Thyroid gland (tissue), 4 donors: ENCODE results near the gene SPINT4. TPM values are rescaled to one million over a fixed set of nuclear protein-coding genes. Genes with fewer than 3 reads are reported as not detected.
"Not testable (repeated sequence)": the region's sequence is repeated elsewhere in the genome, so short reads cannot be mapped to it uniquely, and the experiment has no call there.

Experiments used
- DNase-seq, 2 donors: peaks; one replicate each; pipeline ENCODE4 v3.0.0-alpha.2; 2019
- H3K27ac ChIP-seq, 3 donors: fragments of 200-600 bp; sonication (generic); 1 replicate in 2 of 3; 2 replicates in 1 of 3; pipeline ENCODE4 v1.5.1; 2016 to 2019; ENCODE audit warnings: mild to moderate bottlenecking in 1 of 3, moderate library complexity in 1 of 3
- H3K27me3 ChIP-seq: fragments of 200-600 bp; sonication (generic); one replicate; pipeline ENCODE4 v1.5.1; 2019
- H3K36me3 ChIP-seq, 2 donors: fragments of 200-600 bp; sonication (generic); one replicate each; pipeline ENCODE4 v1.5.1; 2016 to 2019
- H3K4me1 ChIP-seq, 2 donors: fragments of 200-600 bp; sonication (generic); one replicate each; pipeline ENCODE4 v1.5.1; 2017 to 2019
- H3K4me3 ChIP-seq, 3 donors: fragments of 200-600 bp; sonication (generic); replicated peaks in 1 of 3; 1 replicate in 2 of 3; 2 replicates in 1 of 3; pipeline ENCODE4 v1.5.1; 2016; ENCODE audit warnings: mild to moderate bottlenecking in 1 of 3
- H3K9me3 ChIP-seq: fragments of 200-600 bp; sonication (generic); one replicate; pipeline ENCODE4 v1.5.1; 2017
- POLR2A ChIP-seq, 2 donors: fragments of 450-650 bp; IDR thresholded peaks; one replicate each; pipeline ENCODE4 v1.6.1; 2017; ENCODE audit warnings: antibody characterized with exemption in 2 of 2, mild to moderate bottlenecking in 2 of 2, moderate library complexity in 1 of 2
- WGBS, 2 donors: methylation state at CpG; one replicate each; pipeline ENCODE4 v1.1.5; 2017; 5-methylcytosine and 5-hydroxymethylcytosine counted together
- intact Hi-C: fragments of 100-400 bp; cut with DNase I; formaldehyde crosslinking; loops from one replicate; pipeline ENCODE4 v1.15.1; 2023
- total RNA-seq, 4 donors: library from RNA; depleted of rRNA; stranded (reverse); fragments of >200 nt; gene quantifications; one replicate each; pipeline ENCODE4 v1.2.3, GENCODE V29; 2016
- TF ChIP-seq, protein P1 (sequence below), 6 experiments: fragments of 200-600 bp in 3 of 6; fragments of 450-650 bp in 3 of 6; sonication (generic) in 3 of 6; IDR thresholded peaks; one replicate each; pipeline ENCODE4 v1.5.1; 2016 to 2019; ENCODE audit warnings: antibody characterized with exemption in 6 of 6, mild to moderate bottlenecking in 2 of 6, inconsistent platforms in 1 of 6, moderate library complexity in 1 of 6

SPINT4 gene
- total RNA-seq, 4 donors from 2014 or later = not detected

DNA sequence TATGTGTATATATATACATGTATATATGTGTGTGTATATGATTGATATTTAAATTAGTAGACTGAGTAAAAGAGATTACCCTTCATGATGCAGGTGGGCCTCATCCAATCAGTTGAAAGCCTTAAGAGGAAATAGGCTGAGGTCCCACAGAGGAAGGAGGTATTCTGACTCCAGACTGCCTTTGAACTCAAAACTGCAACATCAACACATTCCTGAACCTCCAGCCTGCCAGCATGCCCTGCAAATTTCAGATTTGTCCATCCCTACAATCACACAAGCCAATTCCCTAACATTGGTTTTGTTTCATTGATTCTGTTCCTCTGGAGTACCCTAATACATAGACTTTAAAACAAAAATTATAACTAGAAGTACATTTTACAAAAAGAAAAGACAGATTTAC lies 22.9 kb downstream of the SPINT4 start:
- Histone ChIP-seq H3K9me3 (no peaks in the 10 kb centered on the region), H3K36me3 (no peaks in the 10 kb centered on the region), H3K27me3 (no peaks in the 10 kb centered on the region), H3K4me3 (no peak overlapping the region), H3K27ac (no peak overlapping the region), H3K4me1 (no peaks in the 10 kb centered on the region)
- DNase-seq = no peak
- TF ChIP-seq POLR2A (IDR thresholded peaks at IDR 0.05) = no peak
- TF ChIP-seq, protein P1, sequence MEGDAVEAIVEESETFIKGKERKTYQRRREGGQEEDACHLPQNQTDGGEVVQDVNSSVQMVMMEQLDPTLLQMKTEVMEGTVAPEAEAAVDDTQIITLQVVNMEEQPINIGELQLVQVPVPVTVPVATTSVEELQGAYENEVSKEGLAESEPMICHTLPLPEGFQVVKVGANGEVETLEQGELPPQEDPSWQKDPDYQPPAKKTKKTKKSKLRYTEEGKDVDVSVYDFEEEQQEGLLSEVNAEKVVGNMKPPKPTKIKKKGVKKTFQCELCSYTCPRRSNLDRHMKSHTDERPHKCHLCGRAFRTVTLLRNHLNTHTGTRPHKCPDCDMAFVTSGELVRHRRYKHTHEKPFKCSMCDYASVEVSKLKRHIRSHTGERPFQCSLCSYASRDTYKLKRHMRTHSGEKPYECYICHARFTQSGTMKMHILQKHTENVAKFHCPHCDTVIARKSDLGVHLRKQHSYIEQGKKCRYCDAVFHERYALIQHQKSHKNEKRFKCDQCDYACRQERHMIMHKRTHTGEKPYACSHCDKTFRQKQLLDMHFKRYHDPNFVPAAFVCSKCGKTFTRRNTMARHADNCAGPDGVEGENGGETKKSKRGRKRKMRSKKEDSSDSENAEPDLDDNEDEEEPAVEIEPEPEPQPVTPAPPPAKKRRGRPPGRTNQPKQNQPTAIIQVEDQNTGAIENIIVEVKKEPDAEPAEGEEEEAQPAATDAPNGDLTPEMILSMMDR (IDR thresholded peaks at IDR 0.05) = no peak
- intact Hi-C loops = no loop called here

DNA sequence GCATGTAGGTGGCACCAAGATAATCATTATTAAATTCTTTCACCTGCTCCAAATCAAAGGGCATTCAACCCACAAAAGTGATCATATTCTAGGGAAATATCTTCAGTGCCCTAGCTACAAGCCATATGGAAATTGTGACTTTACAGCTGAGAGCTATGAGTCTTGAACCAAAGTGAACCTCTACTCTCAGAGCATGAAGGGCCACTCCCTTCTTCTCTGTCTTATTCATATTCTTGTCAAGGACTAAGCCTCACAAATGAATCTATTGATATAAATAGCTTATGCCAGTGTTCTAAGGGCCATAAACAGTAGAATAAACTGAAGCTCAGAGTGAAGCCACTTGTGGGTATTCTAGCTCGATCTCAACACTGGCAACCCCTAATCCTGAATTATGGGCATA lies 29.6 kb downstream of the SPINT4 start:
- no peaks in the 10 kb centered on the region for H3K4me1 ChIP-seq
- WGBS, 2 donors = 84 to 97% methylated on average over 1 of the region's 1 CpG
- intact Hi-C loops = no loop called here

GRCh38 chr20:45752746-45753145 lies 30.6 kb downstream of the SPINT4 start:
- H3K4me3 ChIP-seq = no peak overlapping the region
- H3K4me1 ChIP-seq = no peaks in the 10 kb centered on the region
- intact Hi-C loops = no loop called here
- H3K27ac ChIP-seq = no peak overlapping the region
- no peaks in the 10 kb centered on the region for H3K27me3 ChIP-seq
- no peak for DNase-seq
- no peaks in the 10 kb centered on the region for H3K36me3 ChIP-seq
- WGBS, 2 donors = 83 to 89% methylated on average over 3 of the region's 3 CpGs
- H3K9me3 ChIP-seq = no peaks in the 10 kb centered on the region
- TF ChIP-seq POLR2A (IDR thresholded peaks at IDR 0.05) = no peak
- TF ChIP-seq, protein P1 (IDR thresholded peaks at IDR 0.05) = no peak

More for the DNA sequence above, 29.6 kb downstream of the SPINT4 start:
- no peaks in the 10 kb centered on the region for H3K27me3 ChIP-seq
- TF ChIP-seq POLR2A (IDR thresholded peaks at IDR 0.05) = no peak
- TF ChIP-seq, protein P1 (IDR thresholded peaks at IDR 0.05) = no peak
- H3K4me3 ChIP-seq = no peak overlapping the region
- H3K36me3 ChIP-seq = no peaks in the 10 kb centered on the region
- no peaks in the 10 kb centered on the region for H3K9me3 ChIP-seq
- DNase-seq = no peak
- H3K27ac ChIP-seq = no peak overlapping the region

DNA sequence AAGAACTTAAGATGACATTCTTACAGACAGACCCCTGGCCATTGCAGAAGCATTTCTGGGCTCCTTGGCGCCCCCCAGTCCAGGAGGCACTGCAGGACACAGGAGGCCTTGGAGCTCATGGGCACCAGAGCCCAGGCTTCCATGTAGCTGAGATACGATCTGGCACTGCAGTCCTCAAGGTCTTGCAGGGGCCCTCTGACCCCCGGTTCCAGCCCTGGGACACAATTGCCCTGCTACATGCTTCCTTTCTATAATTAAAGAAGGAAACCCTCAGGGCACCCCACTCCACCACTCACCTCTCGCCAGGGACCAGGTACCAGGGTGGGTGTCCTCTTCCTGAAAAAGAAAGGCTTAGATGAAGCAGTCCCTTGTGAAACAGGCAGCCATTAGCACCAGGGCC lies 35.9 kb downstream of the SPINT4 start:
- no peak overlapping the region for H3K4me3 ChIP-seq
- no peaks in the 10 kb centered on the region for H3K36me3 ChIP-seq
- TF ChIP-seq POLR2A (IDR thresholded peaks at IDR 0.05) = no peak
- TF ChIP-seq, protein P1 (IDR thresholded peaks at IDR 0.05) = no peak
- WGBS, 2 donors = 90 to 94% methylated on average over 4 of the region's 4 CpGs
- H3K4me1 ChIP-seq = no peaks in the 10 kb centered on the region
- intact Hi-C loops = no loop called here
- H3K27me3 ChIP-seq = no peaks in the 10 kb centered on the region
- DNase-seq = no peak
- H3K27ac ChIP-seq = no peak overlapping the region
- H3K9me3 ChIP-seq = no peaks in the 10 kb centered on the region

DNA sequence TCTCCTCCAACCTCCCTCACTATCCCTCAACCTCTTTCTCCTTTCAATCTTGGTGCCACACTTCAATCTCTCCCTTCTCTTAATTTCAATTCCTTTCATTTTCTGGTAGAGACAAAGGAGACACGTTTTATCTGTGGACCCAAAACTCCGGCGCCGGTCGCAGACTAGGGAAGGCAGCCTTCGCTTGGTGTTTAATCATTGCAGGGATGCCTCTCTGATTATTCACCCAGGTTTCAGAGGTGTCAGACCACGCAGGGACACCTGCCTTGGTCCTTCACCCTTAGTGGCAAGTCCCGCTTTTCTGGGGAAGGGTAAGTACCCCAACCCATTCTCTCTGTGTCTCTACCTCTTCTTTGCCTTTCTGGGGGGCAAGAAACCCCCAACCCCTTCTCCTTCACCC lies 37.8 kb downstream of the SPINT4 start:
- not testable (repeated sequence) for H3K4me3 ChIP-seq, DNase-seq, H3K9me3 ChIP-seq, H3K4me1 ChIP-seq, H3K36me3 ChIP-seq, H3K27ac ChIP-seq, H3K27me3 ChIP-seq
- intact Hi-C loops = loop anchor here (10.0 kb wide), 1 partner anchor 295 kb away; the partner anchor contains the start of gene WFDC2
- 70 to 72% methylated on average over 8 of the region's 8 CpGs for WGBS, 2 donors

DNA sequence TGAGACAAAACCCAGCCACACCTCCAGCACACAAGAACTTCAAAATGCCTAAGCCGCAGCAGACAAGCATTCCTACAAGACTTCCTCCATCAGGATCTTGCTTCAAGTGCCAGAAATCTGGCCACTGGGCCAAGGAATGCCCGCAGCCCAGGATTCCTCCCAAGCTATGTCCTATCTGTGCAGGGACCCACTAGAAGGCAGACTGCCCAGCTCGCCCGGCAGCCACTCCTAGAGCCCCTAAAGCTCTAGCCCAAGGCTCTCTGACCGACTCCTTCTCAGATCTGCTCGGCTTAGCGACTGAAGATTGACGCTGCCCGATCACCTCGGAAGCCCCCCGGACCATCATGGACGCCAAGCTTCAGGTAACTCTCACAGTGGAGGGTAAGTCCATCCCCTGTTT lies 39.8 kb downstream of the SPINT4 start:
- H3K27me3 ChIP-seq, H3K4me3 ChIP-seq, H3K36me3 ChIP-seq, DNase-seq, H3K27ac ChIP-seq, H3K4me1 ChIP-seq, H3K9me3 ChIP-seq: not testable (repeated sequence)
- intact Hi-C loops = loop anchor here (10.0 kb wide), 1 partner anchor 297 kb away; the partner anchor contains the start of gene WFDC2
- WGBS, 2 donors = 85 to 97% methylated on average over 11 to 12 of the region's 12 CpGs

- DNase-seq, H3K27me3 ChIP-seq, H3K4me1 ChIP-seq, H3K9me3 ChIP-seq, H3K4me3 ChIP-seq, H3K36me3 ChIP-seq, H3K27ac ChIP-seq: not testable (repeated sequence)
- WGBS, 2 donors = 87 to 88% methylated on average over 13 of the region's 13 CpGs
- intact Hi-C loops = loop anchor here (10.0 kb wide), 1 partner anchor 300 kb away; the partner anchor contains the start of gene WFDC2
These were observed 42.6 kb downstream of the SPINT4 start for GRCh38 chr20:45764618-45765282.
